Stimulated activated CD4-positive, alpha-beta T cell treated with anti-CD3 and anti-CD28 coated beads, Interleukin-1b, Interleukin-23, amount 100 ng/mL, for 24 hours (primary cell): ENCODE measurements around the gene PLA1A.
A peak's percentile ranks its signal among the peaks of the same experiment; 100 is the strongest.
"Not testable (repeated sequence)": the region's sequence is repeated elsewhere in the genome, so short reads cannot be mapped to it uniquely, and the experiment has no call there.

Experiments
- DNase-seq, 4 experiments: peaks; one replicate each; pipeline ENCODE4 v3.0.0-alpha.2; 2020; ENCODE audit warnings: low read depth in 4 of 4, low spot score in 1 of 4

PLA1A gene

DNA sequence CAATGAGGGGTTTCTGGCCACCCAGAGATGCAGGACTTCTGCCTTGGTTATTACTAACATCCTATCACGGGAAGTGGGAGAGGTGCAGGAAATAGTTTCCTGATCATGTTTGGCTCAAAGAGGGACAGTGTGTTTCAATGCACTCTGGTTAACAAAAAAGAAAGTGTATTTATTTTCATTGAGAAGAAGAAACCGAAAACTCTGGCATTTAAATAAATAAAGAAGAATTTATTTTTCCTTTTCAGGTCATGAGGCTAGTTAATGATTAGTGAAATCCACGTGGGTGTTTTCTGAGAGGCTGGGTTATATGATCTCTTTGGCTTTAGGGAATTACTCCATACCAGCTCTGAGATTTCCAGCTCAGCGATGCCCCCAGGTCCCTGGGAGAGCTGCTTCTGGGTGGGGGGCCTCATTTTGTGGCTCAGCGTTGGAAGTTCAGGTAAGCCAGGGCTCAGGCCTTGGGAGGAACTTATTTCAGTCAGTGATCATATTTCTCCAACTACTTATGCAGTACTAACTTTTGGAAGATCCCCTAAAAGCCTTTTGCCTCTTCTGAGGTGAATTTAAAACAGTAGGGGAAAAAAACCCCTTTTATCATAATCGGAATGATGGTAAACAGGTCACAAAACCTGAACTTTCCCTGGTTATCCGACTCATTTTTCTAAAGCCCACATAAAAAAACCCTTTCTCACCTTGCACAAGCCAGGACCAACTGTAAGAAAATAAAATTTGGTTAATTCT, at the start of gene PLA1A:
PLA1A (plus strand) TSS at position 338 of the 741 bp plus-strand sequence; CDS start at position 367, 29 bp downstream.
- no peak for DNase-seq

DNA sequence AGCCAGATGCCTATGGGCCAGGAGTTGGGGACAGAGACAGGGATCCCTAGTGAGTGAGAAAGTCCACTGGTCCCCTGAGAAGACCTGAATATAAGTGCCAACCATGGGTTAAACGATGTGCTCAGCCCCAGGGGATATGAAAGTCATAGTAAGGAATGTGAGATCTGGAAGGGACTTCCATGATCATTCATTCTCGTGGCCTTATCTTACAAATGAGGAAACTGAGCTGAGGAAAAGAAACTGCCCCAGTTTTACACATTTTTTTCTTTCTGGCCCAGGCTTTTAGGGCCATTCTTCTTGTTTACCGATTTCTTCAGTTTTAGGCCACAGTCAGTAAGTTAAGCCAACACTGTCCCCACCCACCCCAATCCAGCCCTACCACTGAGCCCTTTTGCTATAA, 49.3 kb upstream of the PLA1A start:
- DNase-seq = no peak

DNA sequence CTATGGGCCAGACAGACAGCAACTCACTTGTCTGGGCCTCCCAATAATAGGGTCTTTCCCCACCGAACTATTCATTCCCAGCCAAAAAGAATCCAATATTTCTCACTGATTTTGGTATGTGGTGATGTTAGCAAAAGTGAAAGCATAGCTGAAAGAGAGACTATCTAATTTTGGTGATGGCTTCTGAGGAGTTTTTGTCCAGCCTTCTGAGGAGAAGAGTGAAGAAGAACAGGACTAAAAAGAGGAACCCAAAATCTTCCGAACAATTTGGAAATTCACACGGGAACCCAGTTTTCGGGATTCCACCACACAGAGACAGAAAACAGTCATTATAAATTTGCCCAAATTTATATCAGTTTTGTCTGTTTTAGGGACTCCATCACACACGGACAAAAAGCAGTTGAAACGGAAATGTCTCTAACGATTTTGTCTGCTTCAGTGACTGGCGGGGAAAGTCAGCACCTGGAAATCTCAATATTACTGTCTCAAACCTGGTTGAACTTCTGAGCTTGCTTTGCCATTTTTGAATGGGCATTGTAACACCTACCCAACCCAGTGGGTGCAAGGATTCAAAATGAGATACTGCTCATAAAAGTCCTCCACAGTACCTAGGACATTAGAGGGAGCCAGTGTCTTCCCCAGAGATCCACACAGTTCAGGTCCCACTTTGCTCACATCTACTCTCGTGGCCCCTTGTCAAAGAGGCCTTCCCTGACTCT, 47.3 kb upstream of the PLA1A start:
- DNase-seq = no peak

DNA sequence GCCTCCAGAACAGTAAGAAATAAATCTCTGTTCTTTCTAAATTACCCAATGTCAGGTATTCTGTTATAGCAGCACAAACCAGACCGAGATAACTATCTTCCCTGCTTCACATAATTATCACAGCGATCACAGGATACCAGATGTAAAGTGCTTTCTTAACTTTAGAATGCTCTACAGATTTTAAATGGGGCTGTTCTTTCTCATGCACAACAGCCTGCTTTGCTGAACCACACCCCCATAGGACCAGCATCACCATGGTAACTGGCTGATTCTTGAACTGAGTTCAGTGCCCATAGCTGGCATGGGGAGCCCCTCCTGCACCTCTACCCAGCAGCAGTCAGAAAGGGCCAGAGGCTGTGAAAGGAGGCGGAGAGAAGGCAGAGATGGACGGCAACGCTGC, 46.1 kb upstream of the PLA1A start:
- DNase-seq = no peak

- not testable (repeated sequence) for DNase-seq
Measured at GRCh38 chr3:119552928-119553327, 44.8 kb upstream of the PLA1A start.

- no peak for DNase-seq
Measured at GRCh38 chr3:119553823-119554415, 43.8 kb upstream of the PLA1A start.

DNA sequence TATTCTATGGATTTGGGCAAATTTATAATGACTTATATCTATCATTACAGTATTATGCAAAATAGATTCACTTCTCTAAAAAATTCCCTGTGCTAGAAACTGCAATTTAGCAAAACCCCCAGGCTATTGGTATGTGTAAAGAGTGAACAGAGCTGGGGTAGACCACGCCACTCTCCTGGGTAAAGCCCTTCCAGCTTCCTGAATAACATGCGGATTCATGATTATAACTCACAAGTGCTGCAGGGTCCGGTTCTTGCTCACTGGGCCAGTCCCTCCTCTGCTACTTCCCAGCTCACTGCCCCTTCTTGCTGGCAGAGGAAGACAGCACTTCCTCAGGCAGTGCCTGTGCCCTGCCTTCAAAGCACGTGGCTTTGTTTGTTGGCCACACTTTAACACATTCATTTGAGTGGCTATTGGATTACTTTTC, 42.4 kb upstream of the PLA1A start:
- no peak for DNase-seq

- no peak for DNase-seq
Measured at GRCh38 chr3:119555929-119556328, 41.8 kb upstream of the PLA1A start.

DNA sequence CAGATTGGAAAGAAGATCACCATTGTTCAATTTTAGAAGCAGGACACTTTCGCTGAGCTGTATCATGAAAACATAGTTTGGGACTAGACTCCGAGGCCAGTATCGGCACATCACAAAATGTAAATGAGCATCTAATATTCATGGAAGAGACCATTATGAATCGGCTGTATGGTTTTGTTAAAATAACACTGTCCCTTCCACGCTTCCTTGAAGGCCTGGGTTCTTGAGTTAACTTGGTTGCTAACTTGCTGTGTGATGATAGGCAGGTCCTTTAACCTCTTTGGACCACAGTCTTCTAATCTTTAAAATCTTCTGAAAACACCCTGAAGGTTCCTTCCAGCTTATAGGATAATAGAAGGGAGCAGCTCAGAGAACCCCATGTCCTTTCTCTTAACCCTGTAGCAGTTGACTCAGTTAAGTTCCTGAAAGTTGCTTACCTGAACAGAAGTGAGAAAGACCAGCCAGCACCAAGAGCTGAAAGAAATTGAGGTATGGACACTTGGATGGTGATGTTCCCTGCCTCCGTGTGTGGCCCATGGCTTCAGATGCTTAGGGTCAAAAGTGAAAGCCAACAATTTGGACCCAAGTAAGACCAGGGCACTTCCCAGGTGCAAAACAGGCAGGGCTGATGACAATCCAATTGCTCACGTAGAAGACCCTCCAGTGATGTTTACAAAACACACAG, 40.4 kb upstream of the PLA1A start:
- DNase-seq = no peak

GRCh38 chr3:119557877-119558269, 39.8 kb upstream of the PLA1A start:
- no peak for DNase-seq

- no peak for DNase-seq
Measured at GRCh38 chr3:119558626-119559317, 38.9 kb upstream of the PLA1A start.

- DNase-seq = peak in 1 of 4 experiments; percentile 25
Measured at GRCh38 chr3:119559441-119559963, 38.2 kb upstream of the PLA1A start, which contains the start of gene CD80. Gene CD80, minus strand, starts transcription at chr3:119559614. Its CDS starts 1,886 bp downstream, at chr3:119557728.

DNA sequence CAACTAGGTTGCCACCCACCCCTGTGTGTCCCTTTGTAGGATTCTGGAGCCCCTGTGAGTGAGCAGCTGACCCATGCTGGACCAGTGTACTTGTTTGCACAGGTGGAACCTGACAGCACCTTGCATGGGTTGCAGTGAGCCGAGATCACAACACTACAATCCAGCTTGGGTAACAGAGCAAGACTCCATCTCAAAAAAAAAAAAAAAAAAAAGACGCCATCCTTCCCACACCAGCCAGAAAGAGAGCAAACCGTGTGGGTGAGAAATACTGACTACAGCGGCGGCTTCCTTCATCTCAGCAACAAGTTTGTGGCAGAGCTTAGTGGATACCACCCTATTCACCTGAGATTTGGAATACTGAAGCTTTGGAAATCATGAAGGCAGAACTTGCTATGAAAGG, 37.5 kb upstream of the PLA1A start:
- DNase-seq = no peak

- DNase-seq = no peak
Measured at GRCh38 chr3:119562307-119562961, 35.3 kb upstream of the PLA1A start.

- not testable (repeated sequence) for DNase-seq
Measured at GRCh38 chr3:119563334-119563733, 34.4 kb upstream of the PLA1A start.

- DNase-seq = no peak
Measured at GRCh38 chr3:119569156-119569555, 28.5 kb upstream of the PLA1A start.

DNA sequence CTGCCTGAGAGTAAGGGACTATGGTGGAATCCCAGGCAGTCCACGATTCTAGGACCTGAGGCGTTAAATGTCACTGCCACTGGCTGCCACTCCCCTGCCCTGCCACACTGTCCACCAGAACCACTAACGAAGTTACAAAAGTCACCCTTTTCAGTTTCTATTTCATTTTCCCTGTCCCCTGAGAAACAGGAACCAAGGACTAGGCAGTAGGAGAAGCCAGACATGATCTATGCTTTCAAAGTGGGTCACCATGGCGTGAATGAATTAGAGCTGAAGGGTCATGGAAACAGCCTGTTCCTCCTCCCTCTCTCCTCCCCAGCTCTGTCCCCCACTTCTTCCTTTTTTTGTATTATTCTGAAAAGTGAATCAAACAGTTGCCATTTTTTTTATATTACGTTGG, 27.5 kb upstream of the PLA1A start:
- DNase-seq = no peak

GRCh38 chr3:119571230-119571629, 26.5 kb upstream of the PLA1A start:
- DNase-seq = no peak

DNA sequence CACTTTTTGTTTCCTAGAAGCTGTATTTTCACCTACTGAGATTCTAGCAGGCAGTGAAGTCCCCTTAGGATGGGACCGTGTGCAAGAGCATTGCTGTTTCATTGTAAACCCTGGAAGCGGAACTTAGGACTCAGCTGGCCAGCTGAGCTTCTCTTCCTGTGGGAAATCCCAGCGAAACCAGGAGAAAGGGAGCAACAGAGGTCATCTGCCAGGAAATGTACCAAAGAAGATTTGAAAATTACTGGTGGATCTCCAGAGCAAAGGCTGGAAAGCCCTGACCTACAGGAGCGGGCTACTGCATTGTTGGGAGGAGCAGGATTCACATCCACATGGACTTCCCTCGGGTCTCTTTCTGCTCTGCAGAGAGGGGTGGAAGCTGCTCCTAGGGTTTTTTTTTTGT, 26.0 kb upstream of the PLA1A start:
- DNase-seq = no peak

GRCh38 chr3:119575507-119575906, 22.2 kb upstream of the PLA1A start:
- DNase-seq = no peak
